Erythroblast (primary cell): Measurements from ENCODE around the gene RYR1.

ENCODE experiments used
- GATA1 ChIP-seq: IDR thresholded peaks from 2 replicates; pipeline ENCODE4 v1.6.1; 2011; ENCODE audit warnings: low read depth, mild to moderate bottlenecking, control low read depth, low read length, moderate library complexity
- POLR2A ChIP-seq: IDR thresholded peaks from 2 replicates; pipeline ENCODE4 v1.6.1; 2011; ENCODE audit warnings: mild to moderate bottlenecking, low read length

DNA sequence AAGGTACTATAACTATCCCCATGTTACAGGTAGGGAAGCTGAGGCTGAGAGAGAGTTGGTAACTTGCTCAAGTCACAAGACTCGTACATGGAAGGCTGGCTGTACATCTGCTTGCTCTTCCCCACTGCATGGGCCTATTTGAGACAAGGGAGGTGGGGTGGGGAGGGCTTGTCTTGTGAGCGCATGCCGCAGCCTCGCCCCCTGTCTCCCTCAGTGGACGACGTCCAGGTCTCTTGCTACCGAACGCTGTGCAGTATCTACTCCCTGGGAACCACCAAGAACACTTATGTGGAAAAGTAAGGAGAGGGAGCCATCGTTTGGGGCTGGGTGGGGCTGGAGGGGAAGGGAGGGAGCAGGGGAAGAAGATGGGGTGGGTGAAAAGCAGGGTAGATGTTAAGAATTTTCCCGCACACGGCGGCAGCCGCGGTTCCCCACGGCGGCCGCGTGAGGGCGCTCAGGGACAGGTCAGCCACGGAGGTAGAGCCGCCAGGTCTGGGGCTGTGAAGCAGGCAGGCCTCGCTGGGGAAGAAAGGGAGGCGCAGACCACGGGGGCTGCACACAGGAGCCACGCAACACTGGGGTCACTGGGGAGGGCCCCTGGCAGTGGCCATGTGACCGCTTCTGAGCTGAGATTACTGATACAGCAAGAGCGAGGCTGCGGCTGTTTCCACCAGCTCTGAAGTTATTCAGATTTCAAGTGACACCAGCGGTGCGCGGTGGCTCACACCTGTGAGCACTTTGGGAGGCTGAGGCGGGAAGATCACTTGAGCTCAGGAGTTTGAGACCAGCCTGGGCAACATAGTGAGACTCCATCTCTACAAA is 81.5 kb downstream of the RYR1 start:
- TF ChIP-seq POLR2A (no peak), GATA1 (no peak)
